HepG2 (cell line): ENCODE results near the gene TRAF4.

ENCODE experiments used
- BCL3 ChIP-seq: sonication (generic); formaldehyde crosslinking; IDR thresholded peaks from 2 replicates; pipeline ENCODE4 v1.5.1; 2020; ENCODE audit warnings: mild to moderate bottlenecking, missing genetic modification reagents, moderate library complexity
- EZH2 ChIP-seq: conservative IDR thresholded peaks from 2 replicates; pipeline ENCODE4 v1.6.1; 2012; ENCODE audit warnings: mild to moderate bottlenecking, low read depth, low read length, moderate library complexity
- HMG20A ChIP-seq: IDR thresholded peaks from 2 replicates; pipeline ENCODE4 v1.6.1; 2016; ENCODE audit warnings: borderline replicate concordance
- NFYB ChIP-seq: sonication (generic); formaldehyde crosslinking; IDR thresholded peaks from 2 replicates; pipeline ENCODE4 v1.4.0; 2020; ENCODE audit warnings: missing genetic modification reagents
- SIX1 ChIP-seq: sonication (generic); formaldehyde crosslinking; IDR thresholded peaks from 2 replicates; pipeline ENCODE4 v1.4.0; 2020; ENCODE audit warnings: missing genetic modification reagents, borderline replicate concordance
- USF2 ChIP-seq, 2 experiments: sonication (generic) in 1 of 2; formaldehyde crosslinking in 1 of 2; IDR thresholded peaks; 2 replicates each; pipeline versions ENCODE4 v1.5.1 to v1.6.1; 2011 to 2020; ENCODE audit warnings: borderline replicate concordance in 1 of 2, low read depth in 1 of 2, low read length in 1 of 2, mild to moderate bottlenecking in 1 of 2, missing genetic modification reagents in 1 of 2, moderate library complexity in 1 of 2
- ZBTB8A ChIP-seq: sonication (generic); formaldehyde crosslinking; IDR thresholded peaks from 2 replicates; pipeline ENCODE4 v1.4.0; 2020; ENCODE audit warnings: mild to moderate bottlenecking, low read depth, missing genetic modification reagents, borderline replicate concordance
- ZFX ChIP-seq: sonication (generic); formaldehyde crosslinking; IDR thresholded peaks from 2 replicates; pipeline ENCODE4 v1.4.0; 2020; ENCODE audit warnings: mild to moderate bottlenecking, low read depth, missing genetic modification reagents, moderate library complexity
- ZNF570 ChIP-seq: sonication (generic); formaldehyde crosslinking; IDR thresholded peaks from 2 replicates; pipeline ENCODE4 v1.4.0; 2020; ENCODE audit warnings: mild to moderate bottlenecking, missing genetic modification reagents, borderline replicate concordance
- ZNF772 ChIP-seq: sonication (generic); formaldehyde crosslinking; IDR thresholded peaks from 2 replicates; pipeline ENCODE4 v1.5.0; 2020; ENCODE audit warnings: mild to moderate bottlenecking, missing genetic modification reagents
- ZZZ3 ChIP-seq: sonication (generic); formaldehyde crosslinking; IDR thresholded peaks from 2 replicates; pipeline ENCODE4 v1.4.0; 2020; ENCODE audit warnings: missing genetic modification reagents, mild to moderate bottlenecking, borderline replicate concordance
- TF ChIP-seq, protein P1 (sequence below): sonication (generic); formaldehyde crosslinking; IDR thresholded peaks from 2 replicates; pipeline ENCODE4 v1.5.0; 2020; ENCODE audit warnings: mild to moderate bottlenecking, missing genetic modification reagents, moderate library complexity

DNA sequence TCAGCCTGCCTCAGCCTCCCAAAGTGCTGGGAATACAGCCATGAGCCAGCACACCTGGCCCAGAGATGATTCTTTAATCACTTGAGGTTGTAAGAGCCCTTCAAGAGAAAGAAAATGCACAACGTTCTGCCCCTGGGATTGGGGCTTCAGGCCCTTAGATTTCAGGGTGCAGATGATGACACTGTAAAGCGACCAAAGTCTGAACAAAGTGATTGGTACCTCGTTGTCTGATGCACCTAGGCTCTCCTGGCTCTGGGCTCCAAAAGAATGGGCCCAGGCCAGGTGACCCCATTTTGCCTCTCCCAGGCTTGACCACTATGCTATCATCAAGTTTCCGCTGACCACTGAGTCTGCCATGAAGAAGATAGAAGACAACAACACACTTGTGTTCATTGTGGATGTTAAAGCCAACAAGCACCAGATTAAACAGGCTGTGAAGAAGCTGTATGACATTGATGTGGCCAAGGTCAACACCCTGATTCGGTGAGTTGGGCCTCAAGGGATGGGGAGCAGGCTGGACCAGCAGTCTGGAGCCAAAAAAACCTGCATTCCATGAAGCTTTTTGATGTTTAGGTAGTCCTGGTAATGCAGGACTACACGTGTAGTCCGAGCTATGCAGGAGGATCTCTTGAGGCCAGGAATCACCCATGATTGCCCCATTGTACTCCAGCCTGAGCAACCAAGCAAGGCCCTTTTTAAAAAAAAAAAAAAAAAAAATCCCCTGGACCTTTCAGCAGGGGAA is 21.2 kb upstream of the TRAF4 start:
- no peak for TF ChIP-seq HMG20A (CRISPR knock-in tag)
- no peak for TF ChIP-seq EZH2
- no peak for TF ChIP-seq ZNF772 (CRISPR knock-in tag)
- TF ChIP-seq ZFX (CRISPR knock-in tag), result no peak
- no peak for TF ChIP-seq ZZZ3 (CRISPR knock-in tag)
- no peak for TF ChIP-seq ZBTB8A (CRISPR knock-in tag)
- TF ChIP-seq, protein P1, sequence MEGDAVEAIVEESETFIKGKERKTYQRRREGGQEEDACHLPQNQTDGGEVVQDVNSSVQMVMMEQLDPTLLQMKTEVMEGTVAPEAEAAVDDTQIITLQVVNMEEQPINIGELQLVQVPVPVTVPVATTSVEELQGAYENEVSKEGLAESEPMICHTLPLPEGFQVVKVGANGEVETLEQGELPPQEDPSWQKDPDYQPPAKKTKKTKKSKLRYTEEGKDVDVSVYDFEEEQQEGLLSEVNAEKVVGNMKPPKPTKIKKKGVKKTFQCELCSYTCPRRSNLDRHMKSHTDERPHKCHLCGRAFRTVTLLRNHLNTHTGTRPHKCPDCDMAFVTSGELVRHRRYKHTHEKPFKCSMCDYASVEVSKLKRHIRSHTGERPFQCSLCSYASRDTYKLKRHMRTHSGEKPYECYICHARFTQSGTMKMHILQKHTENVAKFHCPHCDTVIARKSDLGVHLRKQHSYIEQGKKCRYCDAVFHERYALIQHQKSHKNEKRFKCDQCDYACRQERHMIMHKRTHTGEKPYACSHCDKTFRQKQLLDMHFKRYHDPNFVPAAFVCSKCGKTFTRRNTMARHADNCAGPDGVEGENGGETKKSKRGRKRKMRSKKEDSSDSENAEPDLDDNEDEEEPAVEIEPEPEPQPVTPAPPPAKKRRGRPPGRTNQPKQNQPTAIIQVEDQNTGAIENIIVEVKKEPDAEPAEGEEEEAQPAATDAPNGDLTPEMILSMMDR (CRISPR knock-in tag), result no peak
- TF ChIP-seq SIX1, result no peak
- TF ChIP-seq USF2 (IDR thresholded peaks at IDR 0.05; ENCODE audit: low read depth, low read length), result no peak
- TF ChIP-seq USF2 (CRISPR knock-in tag; IDR thresholded peaks at IDR 0.05; ENCODE audit: borderline replicate concordance), result no peak
- no peak for TF ChIP-seq ZNF570 (CRISPR knock-in tag)
- no peak for TF ChIP-seq NFYB
- no peak for TF ChIP-seq BCL3
